Hepatocyte (in vitro differentiated cells): Measurements from ENCODE around the gene PCLO. TPM values are rescaled to one million over a fixed set of nuclear protein-coding genes. Genes with fewer than 3 reads are reported as not detected.

ENCODE experiments used
- DNase-seq: peaks from one replicate; pipeline ENCODE4 v3.0.0-alpha.2; 2016; ENCODE audit warnings: low spot score
- H2AFZ ChIP-seq: fragments of 200-600 bp; sonication (generic); 2 replicates; pipeline ENCODE4 v1.6.0; 2016; ENCODE audit warnings: antibody characterized with exemption, mild to moderate bottlenecking
- H3K27ac ChIP-seq: fragments of 200-600 bp; sonication (generic); 2 replicates; pipeline ENCODE4 v1.5.1; 2016; ENCODE audit warnings: mild to moderate bottlenecking
- H3K27me3 ChIP-seq: fragments of 200-600 bp; sonication (generic); 2 replicates; pipeline ENCODE4 v1.6.1; 2016
- H3K36me3 ChIP-seq: fragments of 200-600 bp; sonication (generic); replicated peaks from 2 replicates; pipeline ENCODE4 v1.5.1; 2016; ENCODE audit warnings: low read depth; ENCODE audit not compliant: insufficient read depth
- H3K4me1 ChIP-seq: fragments of 200-600 bp; sonication (generic); 2 replicates; pipeline ENCODE4 v1.5.1; 2016; ENCODE audit warnings: mild to moderate bottlenecking, moderate library complexity; ENCODE audit not compliant: insufficient read depth
- H3K4me2 ChIP-seq: fragments of 200-600 bp; sonication (generic); 2 replicates; pipeline ENCODE4 v1.6.0; 2016
- H3K4me3 ChIP-seq: fragments of 200-600 bp; sonication (generic); 2 replicates; pipeline ENCODE4 v1.5.1; 2016; ENCODE audit warnings: mild to moderate bottlenecking
- H3K79me2 ChIP-seq: fragments of 200-600 bp; sonication (generic); 2 replicates; pipeline ENCODE4 v1.6.0; 2017; ENCODE audit warnings: mild to moderate bottlenecking
- H3K9me2 ChIP-seq: fragments of 200-600 bp; sonication (generic); replicated peaks from 2 replicates; pipeline ENCODE4 v1.6.0; 2017; ENCODE audit warnings: mild to moderate bottlenecking; ENCODE audit not compliant: insufficient read depth
- H3K9me3 ChIP-seq: fragments of 200-600 bp; sonication (generic); 2 replicates; pipeline ENCODE4 v1.5.1; 2016; ENCODE audit warnings: low read depth, mild to moderate bottlenecking
- H4K20me1 ChIP-seq: fragments of 200-600 bp; sonication (generic); 2 replicates; pipeline ENCODE4 v1.6.0; 2016; ENCODE audit warnings: mild to moderate bottlenecking; ENCODE audit not compliant: insufficient read depth, poor library complexity, severe bottlenecking
- EZH2 ChIP-seq: fragments of 200-600 bp; sonication (generic); IDR thresholded peaks from 2 replicates; pipeline ENCODE4 v1.6.1; 2016; ENCODE audit warnings: antibody characterized with exemption, mild to moderate bottlenecking, borderline replicate concordance
- EZH2phosphoT487 ChIP-seq: fragments of 200-600 bp; sonication (generic); IDR thresholded peaks from one replicate; pipeline ENCODE4 v1.6.1; 2018; ENCODE audit warnings: antibody characterized with exemption, mild to moderate bottlenecking, low read depth, moderate library complexity; ENCODE audit not compliant: unreplicated experiment, severe bottlenecking
- WGBS: methylation state at CpG from one replicate; pipeline ENCODE4 v1.1.6; 2016; ENCODE audit warnings: low lambda C conversion rate; ENCODE audit errors: missing lambda C conversion rate; 5-methylcytosine and 5-hydroxymethylcytosine counted together
- polyA plus RNA-seq: library from polyadenylated mRNA; unstranded; fragments of >200 nt; fragmentation: Nextera tagmentation; extraction: Ambion mirVana; gene quantifications from 2 replicates; pipeline ENCODE4 v1.2.1, GENCODE V29; 2016
- total RNA-seq: library from RNA; depleted of rRNA; stranded (reverse); fragments of >200 nt; gene quantifications from 2 replicates; pipeline ENCODE4 v1.2.3, GENCODE V29; 2014
- TF ChIP-seq, protein P1 (sequence below): fragments of 200-600 bp; sonication (generic); IDR thresholded peaks from 2 replicates; pipeline ENCODE4 v1.5.1; 2016; ENCODE audit warnings: antibody characterized with exemption, mild to moderate bottlenecking; ENCODE audit not compliant: poor library complexity

The PCLO gene
- total and polyA plus RNA-seq, 2 experiments from 2014 or later, result 1.3 to 8.1 TPM

DNA sequence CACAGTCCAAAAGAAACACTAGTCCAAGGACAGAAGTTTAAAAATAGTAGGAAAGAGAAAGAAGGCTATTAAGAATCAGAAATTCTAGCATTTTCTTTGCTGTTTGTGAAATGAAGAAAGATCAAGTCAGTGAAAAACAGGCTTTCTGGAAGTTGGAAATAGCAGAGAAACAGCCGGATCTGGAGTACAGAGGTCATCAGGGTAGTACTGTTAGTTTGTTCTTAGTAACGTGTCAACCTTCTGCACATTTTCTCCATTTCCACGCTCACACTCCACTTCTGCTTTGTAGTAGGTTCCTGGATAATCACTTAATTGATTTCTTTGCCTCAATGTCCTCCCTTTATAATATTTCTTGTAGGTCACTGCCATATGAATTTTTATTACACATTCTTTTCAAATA, 322.6 kb downstream of the PCLO start:
- H2AFZ ChIP-seq, result no peak overlapping the region

DNA sequence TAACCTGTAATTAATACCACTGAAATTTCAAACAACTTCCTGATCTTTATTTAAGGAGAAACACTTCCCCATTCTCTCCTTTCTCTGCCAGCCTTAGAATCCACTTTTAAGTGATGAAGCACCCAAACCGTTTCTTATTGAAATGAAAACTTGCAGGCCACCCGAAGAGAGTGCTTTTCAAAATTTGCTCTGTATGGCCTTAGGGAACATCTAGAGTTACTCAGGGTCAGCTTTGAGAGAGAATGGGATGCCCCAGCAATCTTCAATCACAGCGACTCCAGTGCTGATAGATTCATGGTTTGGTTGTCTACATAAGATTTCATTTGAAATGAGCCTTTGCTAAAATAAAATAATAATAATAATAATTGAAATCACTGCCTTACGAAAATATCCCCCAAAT, 323.1 kb downstream of the PCLO start:
- Histone ChIP-seq H3K9me3 (no peaks in the 10 kb centered on the region), H3K36me3 (no peaks in the 10 kb centered on the region), H3K4me2 (no peak overlapping the region), H3K79me2 (no peaks in the 10 kb centered on the region), H3K27ac (no peak overlapping the region), H3K4me1 (no peaks in the 10 kb centered on the region), H2AFZ (no peak overlapping the region), H3K4me3 (no peak overlapping the region), H3K27me3 (no peaks in the 10 kb centered on the region), H4K20me1 (no peaks in the 10 kb centered on the region), H3K9me2 (no peaks in the 10 kb centered on the region)
- no peak for DNase-seq
- TF ChIP-seq, protein P1, sequence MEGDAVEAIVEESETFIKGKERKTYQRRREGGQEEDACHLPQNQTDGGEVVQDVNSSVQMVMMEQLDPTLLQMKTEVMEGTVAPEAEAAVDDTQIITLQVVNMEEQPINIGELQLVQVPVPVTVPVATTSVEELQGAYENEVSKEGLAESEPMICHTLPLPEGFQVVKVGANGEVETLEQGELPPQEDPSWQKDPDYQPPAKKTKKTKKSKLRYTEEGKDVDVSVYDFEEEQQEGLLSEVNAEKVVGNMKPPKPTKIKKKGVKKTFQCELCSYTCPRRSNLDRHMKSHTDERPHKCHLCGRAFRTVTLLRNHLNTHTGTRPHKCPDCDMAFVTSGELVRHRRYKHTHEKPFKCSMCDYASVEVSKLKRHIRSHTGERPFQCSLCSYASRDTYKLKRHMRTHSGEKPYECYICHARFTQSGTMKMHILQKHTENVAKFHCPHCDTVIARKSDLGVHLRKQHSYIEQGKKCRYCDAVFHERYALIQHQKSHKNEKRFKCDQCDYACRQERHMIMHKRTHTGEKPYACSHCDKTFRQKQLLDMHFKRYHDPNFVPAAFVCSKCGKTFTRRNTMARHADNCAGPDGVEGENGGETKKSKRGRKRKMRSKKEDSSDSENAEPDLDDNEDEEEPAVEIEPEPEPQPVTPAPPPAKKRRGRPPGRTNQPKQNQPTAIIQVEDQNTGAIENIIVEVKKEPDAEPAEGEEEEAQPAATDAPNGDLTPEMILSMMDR, result no peak
- TF ChIP-seq EZH2 (no peak), EZH2phosphoT487 (no peak)
- WGBS, result 41% methylated on average over 4 of the region's 4 CpGs

More for the DNA sequence above, 322.6 kb downstream of the PCLO start:
- H3K27ac ChIP-seq, result no peak overlapping the region
- WGBS, result 40% methylated on average over 3 of the region's 3 CpGs
- no peaks in the 10 kb centered on the region for H3K4me1 ChIP-seq
- H3K9me2 ChIP-seq, result no peaks in the 10 kb centered on the region
- DNase-seq, result no peak
- no peaks in the 10 kb centered on the region for H3K27me3 ChIP-seq
- no peak overlapping the region for H3K4me3 ChIP-seq
- no peaks in the 10 kb centered on the region for H4K20me1 ChIP-seq
- no peak overlapping the region for H3K4me2 ChIP-seq
- TF ChIP-seq EZH2 (no peak), EZH2phosphoT487 (no peak)
- TF ChIP-seq, protein P1, result no peak
- H3K9me3 ChIP-seq, result no peaks in the 10 kb centered on the region
- no peaks in the 10 kb centered on the region for H3K36me3 ChIP-seq
- no peaks in the 10 kb centered on the region for H3K79me2 ChIP-seq

DNA sequence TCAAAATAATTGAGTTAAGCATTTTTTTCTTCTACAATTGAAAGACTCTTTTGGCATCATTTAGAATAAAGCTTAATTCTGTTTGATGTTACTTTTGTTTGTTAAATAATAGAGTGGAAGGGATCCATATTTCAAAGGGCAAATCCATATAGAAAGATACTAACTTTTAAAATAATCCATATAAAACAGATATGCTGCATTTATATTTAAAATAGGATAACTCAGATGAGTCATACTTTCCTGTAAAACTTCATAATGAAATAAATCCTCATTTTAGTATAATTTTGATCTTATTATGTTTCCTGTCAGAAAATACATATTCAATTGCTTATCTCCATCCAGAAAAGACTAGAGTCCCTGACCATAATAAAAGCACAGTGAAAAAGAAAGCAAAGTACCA, 323.6 kb downstream of the PCLO start:
- Histone ChIP-seq H3K27me3 (no peaks in the 10 kb centered on the region), H3K4me1 (no peaks in the 10 kb centered on the region), H3K36me3 (no peaks in the 10 kb centered on the region), H3K79me2 (no peaks in the 10 kb centered on the region), H3K4me2 (no peak overlapping the region), H3K27ac (no peak overlapping the region), H2AFZ (no peak overlapping the region), H3K4me3 (no peak overlapping the region), H3K9me3 (no peaks in the 10 kb centered on the region), H4K20me1 (no peaks in the 10 kb centered on the region), H3K9me2 (no peaks in the 10 kb centered on the region)
- no peak for DNase-seq
- no peak for TF ChIP-seq EZH2phosphoT487
- no peak for TF ChIP-seq EZH2
- TF ChIP-seq, protein P1, result no peak

DNA sequence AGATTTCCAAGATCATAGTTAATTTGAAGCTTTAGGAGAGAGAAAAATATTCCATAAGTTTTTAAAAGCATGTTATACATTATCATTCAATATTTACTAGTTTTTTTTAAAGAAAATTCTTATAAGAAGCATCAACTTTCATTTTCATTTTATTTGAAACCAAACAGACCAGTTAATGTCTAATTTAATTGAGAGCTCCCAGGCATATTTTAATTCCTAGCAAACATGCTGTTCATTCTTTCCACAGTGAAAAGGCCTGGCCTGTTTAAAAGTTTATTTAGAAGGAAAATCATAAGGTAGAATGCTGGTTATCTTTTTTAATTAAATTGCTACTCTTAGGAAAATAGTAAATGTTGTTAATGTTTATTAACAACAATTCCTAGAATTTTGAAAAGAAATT, 324.4 kb downstream of the PCLO start:
- TF ChIP-seq, protein P1, result no peak
- TF ChIP-seq EZH2phosphoT487 (no peak), EZH2 (no peak)
- no peak overlapping the region for H3K4me2 ChIP-seq

More for the DNA sequence above, 324.4 kb downstream of the PCLO start:
- no peak overlapping the region for H3K4me3 ChIP-seq
- no peaks in the 10 kb centered on the region for H3K27me3 ChIP-seq
- no peaks in the 10 kb centered on the region for H3K36me3 ChIP-seq
- H2AFZ ChIP-seq, result no peak overlapping the region
- H3K79me2 ChIP-seq, result no peaks in the 10 kb centered on the region
- no peaks in the 10 kb centered on the region for H3K9me2 ChIP-seq
- H3K4me1 ChIP-seq, result no peaks in the 10 kb centered on the region
- DNase-seq, result no peak
- no peak overlapping the region for H3K27ac ChIP-seq
- H4K20me1 ChIP-seq, result no peaks in the 10 kb centered on the region
- no peaks in the 10 kb centered on the region for H3K9me3 ChIP-seq
